ENCODE measurements around the gene RFX8. TPM values are rescaled to one million over a fixed set of nuclear protein-coding genes. Genes with fewer than 3 reads are reported as not detected.

Gene RFX8
- total RNA-seq, 4 donors from 2014 or later: 0.52 to 0.84 TPM; not detected in 2

- DNase-seq (ENCODE audit: low spot score in 2 of 2): no peak
- intact Hi-C loops (cut with DNase I; ENCODE audit: low total_unique reads): no loop called here
- no peak for TF ChIP-seq POLR2A (IDR thresholded peaks at IDR 0.05)
- TF ChIP-seq, protein P1, sequence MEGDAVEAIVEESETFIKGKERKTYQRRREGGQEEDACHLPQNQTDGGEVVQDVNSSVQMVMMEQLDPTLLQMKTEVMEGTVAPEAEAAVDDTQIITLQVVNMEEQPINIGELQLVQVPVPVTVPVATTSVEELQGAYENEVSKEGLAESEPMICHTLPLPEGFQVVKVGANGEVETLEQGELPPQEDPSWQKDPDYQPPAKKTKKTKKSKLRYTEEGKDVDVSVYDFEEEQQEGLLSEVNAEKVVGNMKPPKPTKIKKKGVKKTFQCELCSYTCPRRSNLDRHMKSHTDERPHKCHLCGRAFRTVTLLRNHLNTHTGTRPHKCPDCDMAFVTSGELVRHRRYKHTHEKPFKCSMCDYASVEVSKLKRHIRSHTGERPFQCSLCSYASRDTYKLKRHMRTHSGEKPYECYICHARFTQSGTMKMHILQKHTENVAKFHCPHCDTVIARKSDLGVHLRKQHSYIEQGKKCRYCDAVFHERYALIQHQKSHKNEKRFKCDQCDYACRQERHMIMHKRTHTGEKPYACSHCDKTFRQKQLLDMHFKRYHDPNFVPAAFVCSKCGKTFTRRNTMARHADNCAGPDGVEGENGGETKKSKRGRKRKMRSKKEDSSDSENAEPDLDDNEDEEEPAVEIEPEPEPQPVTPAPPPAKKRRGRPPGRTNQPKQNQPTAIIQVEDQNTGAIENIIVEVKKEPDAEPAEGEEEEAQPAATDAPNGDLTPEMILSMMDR (IDR thresholded peaks at IDR 0.05): no peak
- 64 to 79% methylated on average over 6 of the region's 6 CpGs for WGBS, 2 donors
- no peak overlapping the region for H3K4me3 ChIP-seq (ENCODE audit: low read depth, poor library complexity, severe bottlenecking)
Observed at GRCh38 chr2:101450965-101451364, 23.9 kb downstream of the RFX8 start.

DNA sequence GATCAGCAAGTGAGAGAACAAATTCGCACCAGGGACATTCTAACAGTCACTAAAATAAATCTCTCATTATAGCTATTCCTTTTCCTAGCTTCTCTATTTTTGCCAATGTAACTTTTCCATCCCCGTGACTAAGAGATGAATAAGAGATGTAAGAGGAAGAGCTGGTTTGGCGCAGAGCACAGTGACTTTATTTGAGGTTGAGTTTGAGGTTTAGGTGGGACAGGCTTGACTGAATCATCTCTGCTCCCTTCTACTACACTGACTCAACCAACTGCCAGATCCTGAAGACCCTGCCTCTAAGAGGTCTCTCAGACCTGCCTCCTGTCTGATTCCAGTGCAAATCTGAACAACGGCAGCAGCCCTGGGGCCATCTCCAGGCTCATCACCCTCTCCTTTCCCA lies 28.0 kb downstream of the RFX8 start:
- WGBS, 2 donors: 83 to 86% methylated on average over 4 of the region's 4 CpGs

GRCh38 chr2:101442667-101443061 lies 32.2 kb downstream of the RFX8 start:
- WGBS, 2 donors: 93 to 98% methylated on average over 3 of the region's 3 CpGs
- TF ChIP-seq, protein P1 (IDR thresholded peaks at IDR 0.05): no peak
- no peak for TF ChIP-seq POLR2A (IDR thresholded peaks at IDR 0.05)
- DNase-seq (ENCODE audit: low spot score in 2 of 2): no peak
- no peak overlapping the region for H3K4me3 ChIP-seq (ENCODE audit: low read depth, poor library complexity, severe bottlenecking)
- intact Hi-C loops (cut with DNase I; ENCODE audit: low total_unique reads): no loop called here

More for the DNA sequence above, 28.0 kb downstream of the RFX8 start:
- TF ChIP-seq, protein P1 (IDR thresholded peaks at IDR 0.05): no peak
- TF ChIP-seq POLR2A (IDR thresholded peaks at IDR 0.05): no peak
- DNase-seq (ENCODE audit: low spot score in 2 of 2): no peak
- H3K4me3 ChIP-seq (ENCODE audit: low read depth, poor library complexity, severe bottlenecking): no peak overlapping the region
- intact Hi-C loops (cut with DNase I; ENCODE audit: low total_unique reads): no loop called here

GRCh38 chr2:101442042-101442666 lies 32.8 kb downstream of the RFX8 start:
- no peak overlapping the region for H3K4me3 ChIP-seq (ENCODE audit: low read depth, poor library complexity, severe bottlenecking)
- no peak for TF ChIP-seq POLR2A (IDR thresholded peaks at IDR 0.05)
- TF ChIP-seq, protein P1 (IDR thresholded peaks at IDR 0.05): no peak
- 67 to 69% methylated on average over 1 of the region's 1 CpG for WGBS, 2 donors
- intact Hi-C loops (cut with DNase I; ENCODE audit: low total_unique reads): no loop called here
- DNase-seq (ENCODE audit: low spot score in 2 of 2): no peak

DNA sequence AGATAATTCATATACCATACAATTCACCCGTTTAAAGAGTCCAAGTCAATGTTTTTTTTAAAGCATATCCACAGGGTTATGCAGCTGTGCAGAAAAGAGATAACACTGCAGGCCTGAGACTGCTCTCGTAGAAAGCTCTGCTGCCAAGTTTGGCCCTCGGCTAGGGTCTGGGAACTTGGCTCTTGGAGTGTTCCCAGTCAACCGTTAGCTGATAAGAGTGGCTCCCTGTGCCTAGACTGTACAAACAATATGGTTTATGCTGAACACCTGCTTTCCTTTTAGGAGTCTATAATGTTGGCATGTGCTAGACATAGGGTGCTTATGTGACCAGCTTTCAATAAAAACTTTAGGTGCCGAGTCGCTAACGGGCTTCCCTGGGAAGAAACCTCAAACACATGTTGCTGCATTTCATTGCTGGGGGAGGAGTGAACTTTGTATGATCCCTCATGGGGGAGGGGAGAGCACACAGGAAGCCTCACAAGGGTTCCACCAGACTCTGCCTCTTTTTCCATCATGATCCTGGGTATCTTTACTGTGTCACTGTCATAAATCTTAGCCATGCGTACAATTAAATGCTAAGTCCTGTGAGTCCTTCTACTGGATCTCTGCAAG lies 34.7 kb downstream of the RFX8 start:
- H3K4me3 ChIP-seq (ENCODE audit: low read depth, poor library complexity, severe bottlenecking): no peak overlapping the region
- DNase-seq (ENCODE audit: low spot score in 2 of 2): no peak
- intact Hi-C loops (cut with DNase I; ENCODE audit: low total_unique reads): no loop called here
- TF ChIP-seq POLR2A (IDR thresholded peaks at IDR 0.05): no peak
- TF ChIP-seq, protein P1 (IDR thresholded peaks at IDR 0.05): no peak
- 61 to 84% methylated on average over 8 of the region's 8 CpGs for WGBS, 2 donors

Data from lower leg skin (tissue), 4 donors.